ENCODE results near the gene GPRC5A.

- no peak for TF ChIP-seq CTCF (conservative IDR thresholded peaks at IDR 0.05)
- no peak for TF ChIP-seq ZFX (IDR thresholded peaks at IDR 0.05)
Observed at GRCh38 chr12:12882288-12882687, 9.1 kb upstream of the GPRC5A start.
